GM03348 (cell line): ENCODE data around the gene EIF4A3.
"Not testable (repeated sequence)": the region's sequence is repeated elsewhere in the genome, so short reads cannot be mapped to it uniquely, and the experiment has no call there.

Source experiments
- DNase-seq: peaks from one replicate; pipeline ENCODE4 v3.0.0; 2012; ENCODE audit warnings: low spot score

Gene EIF4A3

GRCh38 chr17:80099291-80100034 lies 47.5 kb downstream of the EIF4A3 start:
- DNase-seq, result no peak

DNA sequence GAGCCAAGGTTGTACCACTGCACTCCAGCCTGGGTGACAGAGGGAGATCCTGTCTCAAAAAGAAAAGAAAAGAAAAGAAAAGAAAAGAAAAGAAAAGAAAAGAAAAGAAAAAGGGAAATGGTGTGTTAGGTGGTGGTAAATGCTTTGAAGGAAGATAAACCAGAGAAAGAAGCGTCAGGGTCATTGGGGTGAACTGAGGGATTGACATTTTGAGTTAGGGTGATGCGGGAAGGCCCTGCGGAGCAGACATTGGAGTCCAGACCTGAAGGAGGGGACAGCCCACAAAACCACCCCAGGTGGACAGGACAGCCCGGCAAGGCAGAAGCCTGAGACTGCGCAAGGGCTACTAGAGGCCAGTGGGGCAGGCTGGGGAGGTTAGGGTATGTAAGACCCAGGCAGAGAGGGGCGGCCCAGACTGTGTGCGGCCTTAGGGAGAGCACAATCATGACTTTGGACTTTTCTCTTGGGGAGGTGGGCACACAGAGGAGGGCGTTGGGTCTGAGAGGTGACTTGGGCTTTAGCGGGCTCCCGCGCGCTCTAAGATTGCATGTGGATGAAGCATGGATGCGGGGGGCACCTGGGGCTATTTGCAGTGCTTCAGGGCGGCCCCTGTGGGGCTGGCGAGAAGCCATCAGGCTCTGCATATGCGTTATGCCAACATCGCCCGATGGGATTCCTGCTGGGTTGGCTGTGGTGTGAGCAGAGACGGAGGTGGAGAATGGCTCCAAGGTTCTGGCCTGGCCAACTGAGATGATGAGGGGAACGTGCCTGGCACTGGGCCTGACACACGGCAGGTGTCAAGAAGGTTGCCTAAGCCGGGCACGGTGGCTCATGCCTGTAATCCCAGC lies 48.9 kb downstream of the EIF4A3 start:
- DNase-seq, result no peak

DNA sequence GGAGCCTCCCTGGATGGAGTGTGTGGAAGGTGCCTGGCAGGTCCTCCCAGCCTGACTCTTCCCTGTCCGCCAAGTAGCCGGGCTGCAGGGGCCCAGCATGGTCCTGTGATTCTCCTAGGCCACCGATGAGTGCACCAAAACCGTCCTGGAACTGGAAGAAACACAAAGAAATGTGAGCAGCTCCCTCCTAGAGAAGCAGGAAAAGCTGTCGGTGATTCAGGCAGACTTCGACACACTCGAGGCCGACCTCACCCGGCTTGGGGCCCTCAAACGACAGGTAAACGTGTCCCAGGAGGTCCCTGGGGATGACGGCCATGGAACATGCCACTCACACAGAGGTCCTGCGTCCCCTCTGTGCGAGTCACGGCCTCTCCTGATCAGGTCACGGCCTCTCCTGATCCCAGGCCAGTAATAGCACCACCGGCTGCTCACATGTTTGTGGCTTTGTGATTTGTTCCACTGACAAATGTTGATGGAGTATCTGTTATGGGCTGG lies 49.8 kb downstream of the EIF4A3 start:
- DNase-seq, result no peak

GRCh38 chr17:80096561-80097021 lies 50.3 kb downstream of the EIF4A3 start:
- no peak for DNase-seq

- DNase-seq, result no peak
Observed at GRCh38 chr17:80095844-80096475, 51.0 kb downstream of the EIF4A3 start.

DNA sequence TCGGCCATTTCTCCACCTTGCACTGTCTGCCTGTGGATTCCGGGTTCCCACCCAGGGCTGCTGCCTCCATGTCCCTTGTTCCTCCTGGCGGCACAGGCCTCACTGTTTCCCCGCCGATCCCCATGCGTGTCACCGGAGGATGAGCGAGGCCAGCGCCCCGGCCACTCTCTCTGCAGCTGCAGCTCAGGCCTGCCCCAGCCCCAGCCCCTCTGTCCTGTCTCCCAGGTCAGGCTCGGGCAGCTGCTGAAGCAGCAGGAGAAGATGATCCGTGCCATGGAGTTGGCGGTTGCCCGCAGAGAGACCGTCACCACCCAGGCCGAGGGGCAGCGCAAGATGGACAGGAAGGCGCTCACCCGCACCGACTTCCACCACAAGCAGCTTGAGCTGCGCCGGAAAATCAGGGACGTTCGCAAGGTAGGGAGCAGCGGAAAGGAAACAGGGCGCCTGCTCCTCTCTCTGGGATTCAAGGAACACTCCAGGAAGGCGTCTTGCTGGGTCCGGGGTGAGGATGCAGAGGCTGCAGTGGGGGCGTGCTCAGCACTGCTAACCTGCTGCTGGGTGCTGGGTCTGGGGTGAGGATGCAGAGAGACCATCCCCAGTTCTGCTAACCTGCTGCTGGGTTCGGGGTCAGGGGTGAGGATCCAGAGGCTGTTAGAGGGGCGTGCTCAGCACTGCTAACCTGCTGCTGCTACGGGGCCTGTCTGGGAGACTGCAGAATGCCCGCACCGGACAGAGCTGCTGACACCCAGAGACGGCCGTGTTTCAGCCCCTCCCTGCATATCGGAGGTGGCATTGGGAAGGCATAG lies 51.7 kb downstream of the EIF4A3 start:
- no peak for DNase-seq

- DNase-seq, result no peak
Observed at GRCh38 chr17:80092959-80093358, 54.0 kb downstream of the EIF4A3 start.

GRCh38 chr17:80091376-80091775 lies 55.6 kb downstream of the EIF4A3 start:
- DNase-seq, result no peak

- DNase-seq, result not testable (repeated sequence)
Observed at GRCh38 chr17:80090164-80090563, 56.8 kb downstream of the EIF4A3 start.

GRCh38 chr17:80089762-80090161 lies 57.2 kb downstream of the EIF4A3 start:
- no peak for DNase-seq

GRCh38 chr17:80087346-80088265 lies 59.3 kb downstream of the EIF4A3 start:
- DNase-seq, result no peak

GRCh38 chr17:80086616-80087015 lies 60.3 kb downstream of the EIF4A3 start:
- DNase-seq, result no peak

DNA sequence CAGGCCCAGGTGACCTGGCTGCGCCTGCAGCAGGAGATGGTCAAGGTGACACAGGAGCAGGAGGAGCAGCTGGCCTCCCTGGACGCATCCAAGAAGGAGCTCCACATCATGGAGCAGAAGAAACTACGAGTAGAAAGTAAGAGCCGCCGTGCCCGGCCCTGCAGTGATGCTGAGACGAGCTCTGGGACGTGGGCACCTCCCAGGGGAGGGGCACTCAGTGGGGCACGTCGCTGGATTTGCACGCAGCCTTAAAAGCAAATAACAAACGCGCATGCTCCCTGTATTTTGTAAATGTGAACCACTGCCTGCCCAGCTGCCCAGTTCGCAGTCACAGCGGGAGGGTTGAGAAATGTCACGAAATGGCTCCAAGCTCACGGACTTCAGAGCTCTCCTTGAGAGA lies 60.8 kb downstream of the EIF4A3 start:
- no peak for DNase-seq

DNA sequence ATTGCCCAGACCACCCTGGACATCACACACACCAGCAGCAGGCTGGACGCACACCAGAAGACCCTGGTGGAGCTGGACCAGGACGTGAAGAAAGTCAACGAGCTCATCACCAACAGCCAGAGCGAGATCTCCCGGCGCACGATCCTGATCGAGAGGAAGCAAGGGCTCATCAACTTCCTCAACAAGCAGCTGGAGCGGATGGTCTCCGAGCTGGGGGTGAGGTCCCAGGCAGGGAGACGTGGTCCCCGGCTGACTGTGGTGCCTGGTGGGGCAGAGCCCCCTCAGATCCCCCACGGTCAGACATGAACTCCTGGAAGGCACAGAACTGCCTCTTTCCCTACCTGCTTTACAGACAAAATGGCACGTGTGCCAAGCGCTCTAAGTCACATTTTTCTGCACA lies 62.2 kb downstream of the EIF4A3 start:
- no peak for DNase-seq
